ENCODE results near the gene ACSM6. TPM values are rescaled to one million over a fixed set of nuclear protein-coding genes. Genes with fewer than 3 reads are reported as not detected.

ACSM6 gene
- total and polyA plus RNA-seq, 8 donors: 0.51 to 4.3 (median 1.6) TPM

DNA sequence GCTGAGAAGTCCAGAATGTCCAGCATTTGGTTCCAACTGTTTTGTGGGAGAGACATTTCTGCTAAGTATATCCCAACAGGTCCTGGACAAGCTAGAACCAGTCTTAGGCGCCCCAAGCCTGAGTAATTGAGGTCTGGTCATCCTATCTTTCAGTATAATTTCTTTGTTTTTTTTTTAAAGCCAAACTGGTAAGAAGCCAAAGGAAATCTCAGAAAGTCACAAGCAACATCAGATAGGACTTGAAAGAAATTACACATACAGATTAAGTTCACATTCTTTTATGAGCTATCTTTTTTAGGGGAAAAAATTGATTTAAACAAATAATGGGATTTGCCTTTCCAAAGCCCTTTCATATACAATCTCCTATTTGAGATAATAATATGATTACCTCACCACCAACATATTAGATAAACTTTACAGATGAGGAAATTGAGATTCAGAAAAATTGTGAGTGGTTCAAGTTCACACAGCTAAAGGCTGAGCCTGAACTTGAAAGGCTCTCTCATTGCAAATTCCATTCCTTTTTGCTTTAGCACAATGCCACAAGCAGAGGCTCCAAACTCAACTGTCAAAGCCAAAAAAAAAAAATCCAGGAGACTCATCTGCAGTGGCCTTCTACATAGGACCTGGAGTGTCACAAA, 81.8 kb downstream of the ACSM6 start:
- peak overlapping the region in 2 of 4 donors; percentile 58 to 62 for H3K27ac ChIP-seq
- DNase-seq (no peak), ATAC-seq (peak in 3 of 4 donors; percentile 12 to 48 (median 35)), FAIRE-seq (no peak)
- H3K27me3 ChIP-seq: no peaks in the 10 kb centered on the region
- no peak overlapping the region for H3K4me3 ChIP-seq
- H3K9me3 ChIP-seq: no peaks in the 10 kb centered on the region
- WGBS, 2 donors: 86 to 96% methylated on average over 1 of the region's 1 CpG
- H3K4me1 ChIP-seq: peaks cover 0 to 26% (median 0%) of the 10 kb centered on the region in 3 donors
- intact Hi-C loops (cut with DNase I): no loop called here
- TF ChIP-seq, protein P1, sequence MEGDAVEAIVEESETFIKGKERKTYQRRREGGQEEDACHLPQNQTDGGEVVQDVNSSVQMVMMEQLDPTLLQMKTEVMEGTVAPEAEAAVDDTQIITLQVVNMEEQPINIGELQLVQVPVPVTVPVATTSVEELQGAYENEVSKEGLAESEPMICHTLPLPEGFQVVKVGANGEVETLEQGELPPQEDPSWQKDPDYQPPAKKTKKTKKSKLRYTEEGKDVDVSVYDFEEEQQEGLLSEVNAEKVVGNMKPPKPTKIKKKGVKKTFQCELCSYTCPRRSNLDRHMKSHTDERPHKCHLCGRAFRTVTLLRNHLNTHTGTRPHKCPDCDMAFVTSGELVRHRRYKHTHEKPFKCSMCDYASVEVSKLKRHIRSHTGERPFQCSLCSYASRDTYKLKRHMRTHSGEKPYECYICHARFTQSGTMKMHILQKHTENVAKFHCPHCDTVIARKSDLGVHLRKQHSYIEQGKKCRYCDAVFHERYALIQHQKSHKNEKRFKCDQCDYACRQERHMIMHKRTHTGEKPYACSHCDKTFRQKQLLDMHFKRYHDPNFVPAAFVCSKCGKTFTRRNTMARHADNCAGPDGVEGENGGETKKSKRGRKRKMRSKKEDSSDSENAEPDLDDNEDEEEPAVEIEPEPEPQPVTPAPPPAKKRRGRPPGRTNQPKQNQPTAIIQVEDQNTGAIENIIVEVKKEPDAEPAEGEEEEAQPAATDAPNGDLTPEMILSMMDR (IDR thresholded peaks at IDR 0.05): no peak
- peaks cover 0 to 1% (median 0%) of the 10 kb centered on the region in 3 donors for H3K36me3 ChIP-seq

DNA sequence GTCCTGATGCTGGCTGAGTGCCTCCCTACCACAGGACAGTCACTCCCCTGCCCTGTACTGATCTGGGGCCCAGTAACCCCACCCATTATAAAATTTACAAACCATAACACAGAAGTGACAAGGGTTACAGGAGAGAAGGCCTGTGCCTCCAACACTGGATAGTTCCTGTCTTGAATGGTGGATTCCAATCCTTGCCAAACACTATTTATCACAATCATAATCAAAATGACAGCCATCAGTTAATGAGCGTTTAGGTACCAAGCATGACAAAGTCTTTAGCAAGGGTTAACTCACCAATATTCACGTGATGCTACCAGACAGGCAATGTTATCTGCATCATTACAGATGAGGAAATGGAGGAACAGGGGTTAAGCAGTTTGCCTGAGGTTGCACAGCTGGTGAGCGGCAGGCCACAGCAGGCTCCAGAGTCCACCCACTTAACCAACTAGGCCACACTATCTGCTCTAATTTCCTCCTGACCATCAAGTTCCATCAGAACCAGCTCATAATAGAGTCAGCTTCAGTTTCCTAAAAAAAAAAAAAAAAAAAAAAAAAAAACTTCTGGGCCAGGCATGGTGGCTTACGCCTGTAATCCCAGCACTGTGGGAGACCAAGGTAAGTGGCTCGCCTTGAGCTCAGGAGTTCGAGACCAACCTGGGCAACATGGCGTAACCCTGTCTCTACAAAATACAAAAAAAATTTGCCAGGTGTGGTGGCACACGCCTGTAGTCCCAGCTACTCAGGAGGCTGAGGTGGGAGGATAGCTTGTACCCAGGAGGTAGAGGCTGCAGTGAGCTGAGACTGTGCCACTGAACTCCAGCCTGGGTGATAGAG, 82.5 kb downstream of the ACSM6 start:
- H3K27me3 ChIP-seq: no peaks in the 10 kb centered on the region
- no peaks in the 10 kb centered on the region for H3K36me3 ChIP-seq
- WGBS, 2 donors: 87 to 89% methylated on average over 8 of the region's 8 CpGs
- H3K4me3 ChIP-seq: no peak overlapping the region
- FAIRE-seq (no peak), DNase-seq (no peak), ATAC-seq (peak in 2 of 4 donors; percentile 22 to 28)
- TF ChIP-seq, protein P1 (IDR thresholded peaks at IDR 0.05): no peak
- H3K9me3 ChIP-seq: no peaks in the 10 kb centered on the region
- peaks cover 0 to 30% (median 0%) of the 10 kb centered on the region in 3 donors for H3K4me1 ChIP-seq
- intact Hi-C loops (cut with DNase I): no loop called here
- peak overlapping the region in 2 of 4 donors; percentile 58 to 62 for H3K27ac ChIP-seq

GRCh38 chr10:95277201-95277570, 83.1 kb downstream of the ACSM6 start:
- 85 to 91% methylated on average over 1 of the region's 1 CpG for WGBS, 2 donors
- no peaks in the 10 kb centered on the region for H3K9me3 ChIP-seq
- no peaks in the 10 kb centered on the region for H3K27me3 ChIP-seq
- no peak overlapping the region for H3K27ac ChIP-seq
- no peak for FAIRE-seq
- no peak overlapping the region for H3K4me3 ChIP-seq
- intact Hi-C loops (cut with DNase I): no loop called here
- DNase-seq: no peak
- TF ChIP-seq, protein P1 (IDR thresholded peaks at IDR 0.05): no peak
- ATAC-seq: no peak
- H3K4me1 ChIP-seq: peaks cover 0 to 32% (median 0%) of the 10 kb centered on the region in 3 donors
- H3K36me3 ChIP-seq: no peaks in the 10 kb centered on the region

DNA sequence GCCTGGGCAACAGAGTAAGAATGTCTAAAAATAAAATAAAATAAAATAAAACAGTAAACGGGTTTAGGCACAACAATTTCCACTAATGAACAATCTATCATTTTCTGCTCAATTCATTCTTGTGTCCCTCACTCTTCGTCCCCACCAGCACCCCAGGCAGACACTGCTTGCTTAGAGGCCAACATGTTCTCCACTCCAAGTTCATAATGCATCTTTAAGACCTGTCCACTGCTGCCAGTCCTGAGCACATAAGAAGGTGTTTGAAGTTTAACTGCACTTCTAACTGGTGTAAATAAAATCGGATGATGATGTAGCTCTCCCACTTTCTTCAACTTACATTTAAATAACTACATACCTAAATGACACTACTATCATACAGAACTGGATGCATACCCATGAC, 83.6 kb downstream of the ACSM6 start:
- no peak for DNase-seq
- no peak overlapping the region for H3K27ac ChIP-seq

More for the DNA sequence above, 83.6 kb downstream of the ACSM6 start:
- intact Hi-C loops (cut with DNase I): no loop called here
- ATAC-seq (no peak), FAIRE-seq (no peak)
- H3K27me3 ChIP-seq: no peaks in the 10 kb centered on the region
- TF ChIP-seq, protein P1 (IDR thresholded peaks at IDR 0.05): no peak
- WGBS, 2 donors: 74 to 78% methylated on average over 3 of the region's 3 CpGs
- peaks cover 0 to 32% (median 0%) of the 10 kb centered on the region in 3 donors for H3K4me1 ChIP-seq
- no peaks in the 10 kb centered on the region for H3K9me3 ChIP-seq
- H3K4me3 ChIP-seq: no peak overlapping the region
- H3K36me3 ChIP-seq: no peaks in the 10 kb centered on the region

Other genes starting within 250 kb of the ACSM6 start
- 1 to 10 TPM; 1.1 to 4.7 (median 2.2) TPM for gene CYP2C8, start 124.7 kb upstream of the ACSM6 start, total RNA-seq
- 1 to 10 TPM; 4.3 to 7.5 TPM for gene CYP2C8, start 124.7 kb upstream of the ACSM6 start, polyA plus RNA-seq
- 100 to 1,000 TPM in 1 of 6 donors, 10 to 100 TPM in 5; 44.1 to 120 (median 53.1) TPM for gene PDLIM1, start 96.8 kb downstream of the ACSM6 start, total RNA-seq
- gene PDLIM1, start 96.8 kb downstream of the ACSM6 start, polyA plus RNA-seq: 10 to 100 TPM; 54.5 to 98.4 TPM

All from pancreas (tissue), 10 donors.